HG03039 (cell line): Measurements from ENCODE around the gene ATXN3.
"Not testable (repeated sequence)": the region's sequence is repeated elsewhere in the genome, so short reads cannot be mapped to it uniquely, and the experiment has no call there.

Experiments
- ATAC-seq: cut with Tn5 transposase; IDR thresholded peaks from one replicate; pipeline ENCODE4 v1.9.1; 2021; ENCODE audit warnings: mild to moderate bottlenecking, moderate library complexity; ENCODE audit not compliant: unreplicated experiment

Gene ATXN3

DNA sequence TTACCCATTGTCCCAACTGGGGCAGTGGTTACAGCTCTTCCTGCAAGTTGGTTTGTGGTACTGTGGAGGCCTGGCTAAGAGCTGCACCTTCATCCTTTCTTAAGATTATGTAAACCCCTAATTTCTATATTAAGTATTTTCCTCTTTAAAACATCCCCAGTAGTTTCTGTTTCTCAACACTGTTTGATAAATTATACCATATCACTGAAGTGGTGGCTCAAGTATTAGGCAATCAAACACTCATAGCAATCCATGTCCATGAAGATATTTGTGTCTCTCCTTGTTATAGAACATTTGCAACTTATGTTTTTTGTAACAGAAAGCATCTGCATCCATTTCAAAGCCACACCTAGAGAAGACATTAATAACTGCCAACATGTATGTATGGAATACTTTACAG lies 31.8 kb downstream of the ATXN3 start:
- ATAC-seq: no peak

DNA sequence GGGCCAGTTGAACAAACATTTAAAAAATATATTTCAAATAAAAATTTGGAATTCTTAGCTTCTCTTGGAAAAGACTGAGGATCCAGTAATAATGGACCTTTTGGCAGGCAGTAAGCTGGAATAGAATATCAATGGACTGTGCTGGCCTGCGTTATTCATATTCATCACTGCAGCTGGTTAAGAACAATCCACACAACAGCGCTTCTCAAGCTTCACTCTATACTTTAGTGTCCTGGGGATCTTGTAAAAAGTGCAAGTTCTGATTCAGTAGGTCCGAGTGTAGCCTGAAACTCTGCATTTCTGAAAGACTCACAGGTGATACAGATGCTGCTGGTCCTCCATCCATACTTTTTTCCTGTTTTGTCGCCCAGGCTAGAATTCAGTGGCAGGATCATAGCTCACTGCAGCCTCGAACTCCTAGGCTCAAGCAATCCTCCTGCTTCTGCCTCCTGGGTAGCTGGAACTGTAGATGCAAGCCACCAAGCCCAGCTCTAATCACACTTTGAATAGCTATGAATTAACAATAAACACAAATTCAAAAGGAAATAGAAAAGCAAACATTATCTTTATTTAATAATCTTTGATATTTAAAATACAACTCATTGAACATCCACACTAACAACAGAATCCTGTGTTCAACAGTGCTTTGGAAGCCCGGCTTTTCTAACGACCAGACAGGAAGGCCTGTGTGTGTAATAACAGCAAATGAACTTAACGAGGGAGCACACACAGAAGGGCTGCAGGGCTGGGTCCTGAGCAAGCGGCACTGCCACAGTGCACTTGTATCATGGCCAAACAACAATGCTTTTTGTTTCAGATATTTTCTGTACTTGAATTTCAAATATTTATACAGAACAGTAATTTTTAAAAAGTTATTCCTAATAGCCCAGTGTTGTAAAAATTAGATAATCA lies 48.1 kb downstream of the ATXN3 start:
- ATAC-seq: no peak

GRCh38 chr14:92049781-92050180 lies 56.6 kb downstream of the ATXN3 start:
- ATAC-seq: no peak

GRCh38 chr14:92049221-92049620 lies 57.2 kb downstream of the ATXN3 start:
- not testable (repeated sequence) for ATAC-seq

- not testable (repeated sequence) for ATAC-seq
Measured at GRCh38 chr14:92045904-92046303, 60.5 kb downstream of the ATXN3 start.

GRCh38 chr14:92041766-92042165 lies 64.6 kb downstream of the ATXN3 start:
- ATAC-seq: not testable (repeated sequence)

- no peak for ATAC-seq
Measured at GRCh38 chr14:92041203-92041602, 65.2 kb downstream of the ATXN3 start.

DNA sequence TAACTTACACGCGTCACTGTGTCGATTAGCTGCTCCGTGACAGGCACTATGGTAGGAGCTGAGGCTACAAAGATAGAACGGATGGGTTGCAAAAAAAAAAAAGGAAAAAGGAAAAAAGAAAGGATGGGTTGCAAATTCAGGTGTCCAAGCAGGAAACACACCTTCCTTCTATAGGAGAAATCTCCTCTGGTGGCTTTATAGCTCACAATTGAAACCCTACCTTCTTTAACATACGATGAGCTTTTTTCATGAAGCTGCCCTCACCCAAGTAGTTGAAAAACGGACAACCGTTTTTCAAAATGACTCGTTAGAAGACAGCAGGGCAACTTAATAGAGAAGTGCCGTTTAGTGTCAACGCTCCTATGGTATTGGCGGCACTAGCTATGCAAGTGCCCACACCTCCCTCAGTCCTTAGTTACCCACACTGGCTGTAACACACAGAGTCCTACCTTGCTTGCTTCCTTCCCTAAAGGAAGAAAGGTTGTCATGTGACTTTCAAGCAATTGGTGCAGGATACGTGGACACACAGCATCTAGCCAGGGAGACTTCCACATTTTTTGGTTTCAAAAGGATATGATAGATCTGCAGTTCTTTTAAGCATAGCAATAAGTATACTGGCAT lies 65.8 kb downstream of the ATXN3 start:
- no peak for ATAC-seq

GRCh38 chr14:92039719-92040430 lies 66.5 kb downstream of the ATXN3 start, which contains the start of gene TRIP11:
Gene TRIP11, minus strand, starts transcription at chr14:92040059. Its CDS starts 374 bp downstream, at chr14:92039685.
- peak; percentile 95 for ATAC-seq

- ATAC-seq: peak; percentile 3
Measured at GRCh38 chr14:92039063-92039718, 67.2 kb downstream of the ATXN3 start.

GRCh38 chr14:92037989-92038388 lies 68.4 kb downstream of the ATXN3 start:
- ATAC-seq: no peak

DNA sequence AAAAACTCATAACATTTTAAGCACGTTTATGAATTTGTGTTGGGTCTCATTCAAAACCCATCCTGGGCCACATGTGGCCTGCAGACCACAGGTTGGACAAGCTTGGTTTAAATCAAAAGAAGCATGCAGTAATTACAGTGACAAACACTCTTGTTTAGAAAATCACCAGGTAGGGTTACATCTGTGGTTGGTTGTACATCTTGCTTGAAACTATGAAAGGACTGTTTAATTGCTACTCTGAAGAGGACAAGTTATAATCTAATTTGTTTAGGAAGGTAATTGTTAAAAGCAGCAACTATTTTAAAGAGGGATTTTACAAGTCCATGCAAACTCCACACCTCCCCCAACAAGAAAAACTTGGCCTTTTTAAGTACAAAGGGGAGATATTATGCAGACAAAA lies 70.5 kb downstream of the ATXN3 start:
- ATAC-seq: no peak

DNA sequence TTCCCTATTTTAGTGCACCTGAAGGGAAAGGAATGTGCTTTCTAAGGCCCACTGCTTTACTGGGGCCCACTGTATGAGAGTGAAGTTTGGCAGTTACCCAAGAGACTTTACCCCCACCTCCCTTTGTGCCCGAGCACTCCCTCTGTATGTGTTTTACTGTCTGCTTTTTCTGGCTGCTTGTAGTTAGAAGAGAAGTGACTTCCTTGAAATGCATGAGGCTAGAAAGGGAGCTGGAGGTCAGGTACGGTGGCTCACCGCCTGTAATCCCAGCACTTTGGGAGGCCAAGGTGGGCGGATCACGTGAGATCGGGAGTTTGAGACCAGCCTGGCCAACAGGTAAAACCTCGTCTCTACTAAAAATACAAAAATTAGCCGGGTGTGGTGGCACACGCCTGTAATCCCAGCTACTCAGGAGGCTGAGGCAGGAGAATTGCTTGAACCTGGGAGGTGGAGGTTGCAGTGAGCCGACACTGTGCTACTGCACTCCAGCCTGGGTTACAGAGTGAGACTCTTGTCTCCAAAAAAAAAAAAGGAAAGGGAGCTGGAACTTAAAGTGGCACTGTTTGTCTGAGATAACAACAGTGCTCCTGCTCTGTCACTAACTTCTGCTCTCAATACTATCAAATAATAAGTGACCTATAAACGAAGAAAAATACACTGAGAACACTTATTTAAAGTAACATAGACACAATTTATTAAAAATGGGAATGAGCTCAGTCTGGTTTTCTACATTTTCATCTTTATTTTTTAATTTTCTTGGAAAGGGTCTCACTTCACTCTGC lies 72.3 kb downstream of the ATXN3 start:
- ATAC-seq: no peak

GRCh38 chr14:92033433-92033832 lies 72.9 kb downstream of the ATXN3 start:
- ATAC-seq: no peak

DNA sequence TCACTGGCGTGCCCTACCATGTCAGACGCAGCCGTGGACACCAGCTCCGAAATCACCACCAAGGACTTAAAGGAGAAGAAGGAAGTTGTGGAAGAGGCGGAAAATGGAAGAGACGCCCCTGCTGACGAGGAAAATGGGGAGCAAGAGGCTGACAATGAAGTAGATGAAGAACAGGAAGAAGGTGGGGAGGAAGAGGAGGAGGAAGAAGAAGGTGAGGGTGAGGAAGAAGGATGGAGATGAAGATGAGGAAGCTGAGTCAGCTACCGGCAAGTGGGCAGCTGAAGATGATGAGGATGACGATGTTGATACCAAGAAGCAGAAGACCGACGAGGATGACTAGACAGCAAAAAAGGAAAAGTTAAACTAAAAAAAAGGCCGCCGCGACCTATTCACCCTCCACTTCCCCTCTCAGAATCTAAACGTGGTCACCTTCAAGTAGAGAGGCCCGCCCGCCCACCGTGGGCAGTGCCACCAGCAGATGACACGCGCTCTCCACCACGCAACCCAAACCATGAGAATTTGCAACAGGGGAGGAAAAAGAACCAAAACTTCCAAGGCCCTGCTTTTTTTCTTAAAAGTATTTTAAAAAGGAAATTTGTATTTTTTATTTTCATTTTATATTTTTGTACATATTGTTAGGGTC lies 79.7 kb downstream of the ATXN3 start:
- ATAC-seq: no peak

DNA sequence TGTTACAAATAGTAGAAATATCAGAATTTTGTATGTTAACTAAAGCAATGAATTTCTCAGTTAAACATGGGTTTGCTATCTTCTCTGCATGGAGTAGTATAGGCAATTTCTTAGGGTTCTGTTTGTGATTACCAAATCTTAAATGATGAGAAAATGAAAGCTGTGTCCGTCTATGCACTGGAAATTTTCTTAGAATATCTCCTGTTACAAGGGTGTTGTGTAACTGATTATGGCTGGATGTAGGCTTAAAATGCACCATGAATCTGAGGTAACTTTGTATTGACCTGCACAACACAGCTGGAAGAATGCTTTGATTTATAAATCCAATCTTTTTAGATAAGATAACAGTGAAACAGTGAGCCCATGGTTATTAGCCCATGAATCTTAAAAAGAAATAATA lies 84.3 kb downstream of the ATXN3 start:
- ATAC-seq: no peak

GRCh38 chr14:92021523-92021922 lies 84.9 kb downstream of the ATXN3 start:
- ATAC-seq: no peak

DNA sequence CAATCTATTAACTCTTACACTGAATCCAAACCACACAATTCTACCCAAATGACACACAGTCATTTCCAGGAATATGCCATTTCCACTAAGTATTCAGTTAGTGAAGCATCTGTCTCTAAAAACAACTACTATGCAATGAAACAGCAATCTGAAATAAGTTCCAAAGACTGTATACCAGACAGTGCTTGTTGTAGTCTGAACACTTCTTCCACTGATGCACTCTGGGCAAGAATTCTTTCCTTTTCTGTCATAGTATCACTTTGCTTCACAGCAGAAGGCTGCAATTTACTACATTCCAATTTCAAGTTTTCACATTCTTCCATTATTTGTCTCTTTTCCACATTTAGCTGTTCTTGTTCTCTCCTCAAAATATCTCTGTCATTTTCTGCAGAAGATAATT lies 92.3 kb downstream of the ATXN3 start:
- no peak for ATAC-seq

- ATAC-seq: no peak
Measured at GRCh38 chr14:92012121-92012748, 94.1 kb downstream of the ATXN3 start.
